HL-60 (cell line): ENCODE measurements around the gene CIART.
A peak's percentile ranks its signal among the peaks of the same experiment; 100 is the strongest.

Source experiments
- DNase-seq, 2 experiments: peaks; one replicate each; pipeline ENCODE4 v3.0.0-alpha.2; 2010 to 2020; ENCODE audit warnings: low read depth in 1 of 2, low spot score in 1 of 2
- H3K27ac ChIP-seq: fragments of 250-450 bp; sonication (Bioruptor Pico); replicated peaks from 2 replicates; pipeline ENCODE4 v1.5.1; 2020; ENCODE audit warnings: mild to moderate bottlenecking, moderate library complexity
- H3K27me3 ChIP-seq: fragments of 250-450 bp; sonication (Bioruptor Pico); 2 replicates; pipeline ENCODE4 v1.5.1; 2021; ENCODE audit warnings: mild to moderate bottlenecking, moderate library complexity; ENCODE audit not compliant: insufficient read depth, poor library complexity, severe bottlenecking
- H3K4me3 ChIP-seq: replicated peaks from 2 replicates; pipeline ENCODE4 v1.5.1; 2011; ENCODE audit warnings: mild to moderate bottlenecking, control low read depth, low read length; ENCODE audit not compliant: insufficient read depth
- GABPA ChIP-seq: IDR thresholded peaks from 2 replicates; pipeline ENCODE4 v1.6.1; 2012; ENCODE audit warnings: low read depth
- POLR2AphosphoS5 ChIP-seq: IDR thresholded peaks from 2 replicates; pipeline ENCODE4 v1.6.1; 2012; ENCODE audit warnings: low read depth
- SPI1 ChIP-seq: IDR thresholded peaks from 2 replicates; pipeline ENCODE4 v1.6.1; 2012; ENCODE audit warnings: low read depth, mild to moderate bottlenecking, borderline replicate concordance
- TF ChIP-seq, protein P1 (sequence below): IDR thresholded peaks from one replicate; pipeline ENCODE4 v1.5.1; 2011; ENCODE audit warnings: low read length, control low read depth, inconsistent platforms; ENCODE audit not compliant: insufficient read depth
- TF ChIP-seq, protein P2 (sequence below): IDR thresholded peaks from 2 replicates; pipeline ENCODE4 v1.6.1; 2012; ENCODE audit warnings: low read depth; ENCODE audit not compliant: insufficient replicate concordance

The CIART gene

DNA sequence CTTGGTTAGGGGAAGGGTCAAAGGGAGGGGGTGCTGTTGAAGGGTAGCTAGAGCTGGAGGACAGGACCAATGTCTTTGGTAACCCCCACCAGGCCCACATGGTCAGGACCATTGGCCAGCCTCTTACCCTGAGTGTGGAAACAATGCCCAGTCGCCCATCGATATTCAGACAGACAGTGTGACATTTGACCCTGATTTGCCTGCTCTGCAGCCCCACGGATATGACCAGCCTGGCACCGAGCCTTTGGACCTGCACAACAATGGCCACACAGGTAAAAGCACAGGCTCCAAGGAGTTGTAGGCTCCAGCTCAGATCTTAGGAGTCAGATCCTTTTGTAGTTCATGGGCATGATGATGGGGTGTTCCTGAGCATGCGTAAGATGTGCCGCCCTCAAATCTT is 21.0 kb upstream of the CIART start:
- no peak overlapping the region for H3K27ac ChIP-seq
- no peak overlapping the region for H3K4me3 ChIP-seq
- TF ChIP-seq, protein P1, sequence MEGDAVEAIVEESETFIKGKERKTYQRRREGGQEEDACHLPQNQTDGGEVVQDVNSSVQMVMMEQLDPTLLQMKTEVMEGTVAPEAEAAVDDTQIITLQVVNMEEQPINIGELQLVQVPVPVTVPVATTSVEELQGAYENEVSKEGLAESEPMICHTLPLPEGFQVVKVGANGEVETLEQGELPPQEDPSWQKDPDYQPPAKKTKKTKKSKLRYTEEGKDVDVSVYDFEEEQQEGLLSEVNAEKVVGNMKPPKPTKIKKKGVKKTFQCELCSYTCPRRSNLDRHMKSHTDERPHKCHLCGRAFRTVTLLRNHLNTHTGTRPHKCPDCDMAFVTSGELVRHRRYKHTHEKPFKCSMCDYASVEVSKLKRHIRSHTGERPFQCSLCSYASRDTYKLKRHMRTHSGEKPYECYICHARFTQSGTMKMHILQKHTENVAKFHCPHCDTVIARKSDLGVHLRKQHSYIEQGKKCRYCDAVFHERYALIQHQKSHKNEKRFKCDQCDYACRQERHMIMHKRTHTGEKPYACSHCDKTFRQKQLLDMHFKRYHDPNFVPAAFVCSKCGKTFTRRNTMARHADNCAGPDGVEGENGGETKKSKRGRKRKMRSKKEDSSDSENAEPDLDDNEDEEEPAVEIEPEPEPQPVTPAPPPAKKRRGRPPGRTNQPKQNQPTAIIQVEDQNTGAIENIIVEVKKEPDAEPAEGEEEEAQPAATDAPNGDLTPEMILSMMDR, result no peak
- TF ChIP-seq SPI1 (no peak), GABPA (no peak), POLR2AphosphoS5 (no peak)
- TF ChIP-seq, protein P2, sequence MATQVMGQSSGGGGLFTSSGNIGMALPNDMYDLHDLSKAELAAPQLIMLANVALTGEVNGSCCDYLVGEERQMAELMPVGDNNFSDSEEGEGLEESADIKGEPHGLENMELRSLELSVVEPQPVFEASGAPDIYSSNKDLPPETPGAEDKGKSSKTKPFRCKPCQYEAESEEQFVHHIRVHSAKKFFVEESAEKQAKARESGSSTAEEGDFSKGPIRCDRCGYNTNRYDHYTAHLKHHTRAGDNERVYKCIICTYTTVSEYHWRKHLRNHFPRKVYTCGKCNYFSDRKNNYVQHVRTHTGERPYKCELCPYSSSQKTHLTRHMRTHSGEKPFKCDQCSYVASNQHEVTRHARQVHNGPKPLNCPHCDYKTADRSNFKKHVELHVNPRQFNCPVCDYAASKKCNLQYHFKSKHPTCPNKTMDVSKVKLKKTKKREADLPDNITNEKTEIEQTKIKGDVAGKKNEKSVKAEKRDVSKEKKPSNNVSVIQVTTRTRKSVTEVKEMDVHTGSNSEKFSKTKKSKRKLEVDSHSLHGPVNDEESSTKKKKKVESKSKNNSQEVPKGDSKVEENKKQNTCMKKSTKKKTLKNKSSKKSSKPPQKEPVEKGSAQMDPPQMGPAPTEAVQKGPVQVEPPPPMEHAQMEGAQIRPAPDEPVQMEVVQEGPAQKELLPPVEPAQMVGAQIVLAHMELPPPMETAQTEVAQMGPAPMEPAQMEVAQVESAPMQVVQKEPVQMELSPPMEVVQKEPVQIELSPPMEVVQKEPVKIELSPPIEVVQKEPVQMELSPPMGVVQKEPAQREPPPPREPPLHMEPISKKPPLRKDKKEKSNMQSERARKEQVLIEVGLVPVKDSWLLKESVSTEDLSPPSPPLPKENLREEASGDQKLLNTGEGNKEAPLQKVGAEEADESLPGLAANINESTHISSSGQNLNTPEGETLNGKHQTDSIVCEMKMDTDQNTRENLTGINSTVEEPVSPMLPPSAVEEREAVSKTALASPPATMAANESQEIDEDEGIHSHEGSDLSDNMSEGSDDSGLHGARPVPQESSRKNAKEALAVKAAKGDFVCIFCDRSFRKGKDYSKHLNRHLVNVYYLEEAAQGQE, result no peak
- peaks cover 4% of the 10 kb centered on the region for H3K27me3 ChIP-seq
- no peak for DNase-seq

DNA sequence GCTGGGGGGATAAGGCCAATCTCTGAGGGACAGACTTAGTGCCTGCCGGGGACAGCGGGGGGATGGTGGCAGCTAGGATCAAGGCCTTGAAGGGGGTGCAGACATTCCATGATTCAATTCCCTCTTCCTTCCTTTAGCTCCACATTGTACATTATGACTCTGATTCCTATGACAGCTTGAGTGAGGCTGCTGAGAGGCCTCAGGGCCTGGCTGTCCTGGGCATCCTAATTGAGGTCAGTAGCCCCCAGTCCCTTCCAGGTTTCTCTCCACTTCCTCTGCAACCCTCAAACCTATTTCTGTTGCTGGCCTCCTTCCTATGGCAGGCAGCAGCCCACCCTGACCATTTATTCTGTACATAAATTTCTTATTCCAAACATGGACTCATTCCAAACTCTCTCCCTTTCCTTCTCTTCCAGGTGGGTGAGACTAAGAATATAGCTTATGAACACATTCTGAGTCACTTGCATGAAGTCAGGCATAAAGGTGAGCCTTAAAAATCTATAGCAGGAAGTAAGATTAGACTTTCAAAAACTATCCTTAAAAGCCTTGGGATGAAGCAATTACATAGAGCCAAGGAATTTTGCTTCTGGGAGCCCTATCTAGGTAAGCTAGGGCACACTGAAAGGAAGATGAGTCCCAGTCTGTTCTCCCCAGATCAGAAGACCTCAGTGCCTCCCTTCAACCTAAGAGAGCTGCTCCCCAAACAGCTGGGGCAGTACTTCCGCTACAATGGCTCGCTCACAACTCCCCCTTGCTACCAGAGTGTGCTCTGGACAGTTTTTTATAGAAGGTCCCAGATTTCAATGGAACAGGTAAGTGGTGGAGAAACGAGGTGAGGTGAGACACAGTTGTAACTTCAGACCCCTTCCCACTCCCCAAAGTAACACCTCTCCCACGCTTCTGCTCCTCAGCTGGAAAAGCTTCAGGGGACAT is 19.7 kb upstream of the CIART start:
- peak in 1 of 2 experiments; percentile 27 for DNase-seq
- TF ChIP-seq, protein P1, result no peak
- TF ChIP-seq POLR2AphosphoS5, result 0 out of 2 replicates have a peak, but pooled peaks have one; percentile 7
- H3K27ac ChIP-seq, result 0 out of 2 replicates have a peak overlapping the region, but pooled peaks have one; percentile 11

DNA sequence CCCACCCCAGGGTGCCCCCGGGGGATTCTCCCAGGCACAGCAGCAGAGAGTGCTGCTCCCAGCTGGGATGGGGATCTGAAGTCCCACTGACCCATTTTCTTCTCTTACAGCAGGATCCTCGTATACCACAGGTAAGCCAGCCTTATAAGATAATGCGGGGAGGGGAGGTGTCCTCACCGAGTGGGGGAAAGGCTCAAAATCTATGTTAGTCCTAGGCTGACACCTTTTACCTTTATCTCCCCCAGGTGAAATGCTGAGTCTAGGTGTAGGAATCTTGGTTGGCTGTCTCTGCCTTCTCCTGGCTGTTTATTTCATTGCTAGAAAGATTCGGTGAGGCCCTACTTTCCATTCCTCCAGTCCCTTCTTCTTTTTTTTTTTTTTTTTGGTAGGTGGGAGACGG is 18.8 kb upstream of the CIART start:
- TF ChIP-seq GABPA (no peak), POLR2AphosphoS5 (no peak), SPI1 (no peak)
- TF ChIP-seq, protein P2, result no peak
- TF ChIP-seq, protein P1, result no peak
- Histone ChIP-seq H3K27ac (no peak overlapping the region), H3K4me3 (no peak overlapping the region), H3K27me3 (no peaks in the 10 kb centered on the region)
- no peak for DNase-seq

More for the DNA sequence above, 19.7 kb upstream of the CIART start:
- no peaks in the 10 kb centered on the region for H3K27me3 ChIP-seq
- no peak overlapping the region for H3K4me3 ChIP-seq
